NB4 (cell line): ENCODE results near the gene KPNA6.

Experiments used
- CTCF ChIP-seq: IDR thresholded peaks from one replicate; pipeline ENCODE4 v1.5.1; 2012; ENCODE audit warnings: low read depth, low read length
- MAX ChIP-seq: IDR thresholded peaks from 2 replicates; pipeline ENCODE4 v1.6.1; 2011; ENCODE audit warnings: low read depth, low read length
- MYC ChIP-seq: IDR thresholded peaks from 2 replicates; pipeline ENCODE4 v1.6.1; 2011; ENCODE audit warnings: low read depth, low read length
- POLR2A ChIP-seq: IDR thresholded peaks from 2 replicates; pipeline ENCODE4 v1.6.1; 2011; ENCODE audit warnings: mild to moderate bottlenecking; ENCODE audit not compliant: insufficient read length; ENCODE audit errors: extremely low read depth

GRCh38 chr1:32172621-32173245, 64.9 kb downstream of the KPNA6 start:
- TF ChIP-seq POLR2A: no peak
- no peak for TF ChIP-seq CTCF
- no peak for TF ChIP-seq MYC
- TF ChIP-seq MAX: no peak
